GM12872 (cell line): ENCODE measurements around the gene CEP85.

Experiments
- TF ChIP-seq, protein P1 (sequence below): IDR thresholded peaks from 3 replicates; pipeline ENCODE4 v1.5.1; 2011; ENCODE audit warnings: low read depth, mild to moderate bottlenecking, low read length, moderate library complexity; ENCODE audit not compliant: insufficient read depth

The CEP85 gene

DNA sequence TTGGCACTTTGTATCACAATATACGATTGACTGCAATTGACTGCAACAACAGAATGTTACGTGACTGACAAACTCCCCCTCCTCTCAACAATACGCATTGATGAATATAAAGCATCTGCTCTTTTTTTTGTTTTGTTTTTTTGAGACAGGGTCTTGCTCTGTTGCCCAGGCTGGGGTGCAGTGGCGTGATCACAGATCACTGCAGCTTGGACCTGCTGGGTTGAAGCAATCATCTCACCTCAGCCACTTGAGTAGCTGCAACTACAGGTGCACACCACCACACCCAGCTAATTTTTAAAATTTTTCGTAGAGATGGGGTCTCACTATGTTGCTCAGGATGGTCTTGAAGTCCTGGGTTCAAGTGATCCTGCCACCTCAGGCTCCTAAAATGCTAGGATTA lies 21.3 kb upstream of the CEP85 start:
- TF ChIP-seq, protein P1, sequence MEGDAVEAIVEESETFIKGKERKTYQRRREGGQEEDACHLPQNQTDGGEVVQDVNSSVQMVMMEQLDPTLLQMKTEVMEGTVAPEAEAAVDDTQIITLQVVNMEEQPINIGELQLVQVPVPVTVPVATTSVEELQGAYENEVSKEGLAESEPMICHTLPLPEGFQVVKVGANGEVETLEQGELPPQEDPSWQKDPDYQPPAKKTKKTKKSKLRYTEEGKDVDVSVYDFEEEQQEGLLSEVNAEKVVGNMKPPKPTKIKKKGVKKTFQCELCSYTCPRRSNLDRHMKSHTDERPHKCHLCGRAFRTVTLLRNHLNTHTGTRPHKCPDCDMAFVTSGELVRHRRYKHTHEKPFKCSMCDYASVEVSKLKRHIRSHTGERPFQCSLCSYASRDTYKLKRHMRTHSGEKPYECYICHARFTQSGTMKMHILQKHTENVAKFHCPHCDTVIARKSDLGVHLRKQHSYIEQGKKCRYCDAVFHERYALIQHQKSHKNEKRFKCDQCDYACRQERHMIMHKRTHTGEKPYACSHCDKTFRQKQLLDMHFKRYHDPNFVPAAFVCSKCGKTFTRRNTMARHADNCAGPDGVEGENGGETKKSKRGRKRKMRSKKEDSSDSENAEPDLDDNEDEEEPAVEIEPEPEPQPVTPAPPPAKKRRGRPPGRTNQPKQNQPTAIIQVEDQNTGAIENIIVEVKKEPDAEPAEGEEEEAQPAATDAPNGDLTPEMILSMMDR = no peak

DNA sequence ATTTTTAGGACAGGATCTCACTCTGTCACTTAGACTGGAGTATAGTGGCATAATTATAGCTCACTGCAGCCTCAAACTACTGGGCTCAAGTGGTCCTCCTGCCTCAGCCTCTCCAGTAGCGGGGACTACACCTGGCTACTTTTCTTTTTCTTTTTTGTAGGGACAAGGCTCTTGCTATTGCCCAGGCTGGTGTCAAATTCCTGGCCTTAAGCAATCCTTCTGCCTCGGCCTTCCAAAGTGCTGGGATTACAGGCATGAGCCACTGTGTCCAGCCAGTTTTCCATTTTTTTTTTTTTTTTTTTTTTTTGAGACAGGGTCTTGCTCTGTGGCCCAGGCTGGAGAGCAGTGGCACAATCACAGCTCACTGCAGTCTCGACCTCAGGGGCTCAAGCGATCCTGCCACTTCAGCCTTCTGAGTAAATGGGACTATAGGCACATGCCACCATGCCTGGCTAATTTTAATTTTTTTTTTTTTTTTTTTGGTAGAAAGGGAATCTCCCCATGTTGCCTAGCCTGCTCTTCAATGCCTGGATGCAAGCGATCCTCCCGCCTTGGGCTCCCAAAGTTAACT lies 20.6 kb upstream of the CEP85 start:
- TF ChIP-seq, protein P1 = no peak

DNA sequence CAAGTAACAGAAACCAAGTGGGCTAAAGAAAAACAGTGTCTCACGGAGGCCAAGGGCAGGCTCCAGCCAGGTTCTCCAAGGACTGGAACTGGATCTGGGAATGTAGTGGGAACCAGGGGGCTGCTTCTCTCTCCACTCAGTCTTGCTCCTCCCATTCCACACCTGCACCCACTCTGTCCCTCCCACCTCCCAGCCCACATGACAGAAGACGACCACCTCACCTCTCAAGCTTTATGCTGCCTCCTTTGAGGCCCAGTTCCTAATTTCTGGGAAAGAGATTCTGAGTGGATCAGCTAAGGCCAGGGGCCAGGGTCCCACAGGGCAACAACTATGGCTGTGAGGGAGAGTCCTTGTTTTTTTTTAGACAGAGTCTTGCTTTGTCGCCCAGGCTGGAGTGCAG lies 18.8 kb upstream of the CEP85 start:
- TF ChIP-seq, protein P1 = no peak

DNA sequence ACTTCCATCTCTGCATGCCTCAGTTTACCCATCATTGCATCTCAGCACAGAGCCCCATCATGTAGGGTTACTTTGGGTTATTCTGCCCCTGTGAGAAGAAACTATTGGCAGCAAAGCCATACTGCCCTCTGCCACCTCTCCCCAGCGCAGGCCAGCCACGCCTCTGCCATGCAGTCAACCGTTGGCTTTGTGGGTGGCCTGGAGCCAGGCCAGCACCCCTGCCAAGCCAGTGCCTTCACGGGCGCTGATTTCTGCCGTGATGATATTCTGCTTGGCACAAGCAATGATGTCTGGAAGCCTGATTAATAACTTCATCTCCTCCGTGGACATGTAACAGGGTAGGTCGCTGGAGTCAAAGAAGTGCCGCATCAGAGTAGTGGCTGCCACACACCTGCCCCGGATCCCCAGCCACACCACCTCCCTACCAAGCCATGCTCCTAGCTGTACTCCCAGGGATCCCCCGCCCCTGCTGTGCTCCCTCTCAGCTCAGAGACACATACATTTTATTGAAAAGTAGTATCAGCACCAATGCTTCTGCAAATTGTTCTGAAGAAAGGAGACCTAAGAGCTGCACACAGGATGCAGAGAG lies 15.0 kb upstream of the CEP85 start:
- TF ChIP-seq, protein P1 = no peak

DNA sequence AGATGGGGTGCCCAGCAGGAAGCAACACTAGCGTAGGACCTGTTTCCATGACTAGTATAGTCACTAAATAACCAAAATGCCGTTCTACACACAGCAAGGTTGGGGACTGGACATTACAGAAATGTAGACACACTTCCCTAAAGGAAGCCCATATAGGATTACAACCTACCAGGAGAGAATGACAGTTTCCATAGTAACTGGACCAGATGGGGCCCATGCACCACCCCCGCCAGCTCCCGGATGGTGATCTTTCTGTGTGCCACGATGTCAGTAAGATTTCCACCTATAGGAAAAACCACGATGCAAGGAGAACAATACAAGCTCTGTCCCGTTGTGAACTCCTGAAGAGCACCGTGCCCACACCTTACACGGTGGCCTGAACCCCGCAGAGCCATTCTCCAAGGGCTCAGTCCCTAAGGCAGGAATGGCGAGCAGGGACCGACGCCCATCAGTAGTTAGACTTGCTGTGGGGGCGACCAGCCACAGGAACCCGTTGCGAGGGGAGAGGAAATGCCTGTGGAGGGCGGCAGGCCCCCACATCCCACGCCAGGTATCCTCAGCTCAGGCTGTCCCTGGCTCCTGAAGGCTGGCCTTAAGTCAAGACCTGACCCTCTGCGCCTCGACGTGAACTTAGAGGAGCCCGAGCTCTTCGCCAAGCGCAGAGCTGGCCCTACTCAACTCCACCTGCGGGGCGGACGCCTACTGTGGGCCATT lies 13.6 kb upstream of the CEP85 start:
- TF ChIP-seq, protein P1 = no peak

DNA sequence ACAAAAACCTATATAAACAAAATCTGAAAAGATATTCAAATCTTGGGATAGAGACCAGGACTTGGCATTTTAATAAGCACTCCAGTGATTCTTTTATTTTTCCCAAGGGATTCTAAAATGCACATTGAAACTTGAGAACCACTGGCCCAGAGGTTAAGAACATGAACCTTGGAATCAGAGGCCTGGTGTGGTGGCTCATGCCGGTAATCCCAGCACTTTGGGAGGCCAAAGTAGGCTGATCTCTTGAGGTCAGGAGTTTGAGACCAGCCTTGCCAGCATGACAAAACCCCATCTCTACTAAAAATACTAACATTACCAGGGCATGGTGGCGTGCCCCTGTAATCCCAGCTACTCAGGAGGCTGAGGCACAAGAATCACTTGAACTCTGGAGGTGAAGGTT lies 12.9 kb upstream of the CEP85 start:
- TF ChIP-seq, protein P1 = no peak

DNA sequence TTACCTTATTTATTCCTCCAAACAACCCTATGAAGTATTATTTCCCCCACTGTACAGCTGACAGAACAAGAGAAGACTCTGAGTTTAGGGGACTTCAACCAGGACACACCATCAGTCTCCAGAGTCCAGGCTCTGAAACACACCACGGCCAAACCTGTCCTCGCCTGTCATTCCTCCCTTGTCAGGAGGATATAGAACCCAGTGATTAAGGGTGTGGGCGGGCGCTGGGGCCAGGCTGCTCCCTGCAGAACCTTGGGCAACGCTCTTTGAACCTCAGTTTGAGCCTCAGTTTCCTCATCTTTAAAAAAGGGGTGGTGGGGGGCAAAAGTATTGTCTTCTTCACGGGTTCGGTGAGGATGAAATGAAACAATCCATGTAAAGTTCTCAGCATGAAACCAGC lies 9.4 kb upstream of the CEP85 start:
- TF ChIP-seq, protein P1 = no peak
